Activated CD8-positive, alpha-beta T cell treated with anti-CD3 and anti-CD28 coated beads for 36 hours (primary cell): ENCODE results near the gene RNU5B-1. TPM values are rescaled to one million over a fixed set of nuclear protein-coding genes. Genes with fewer than 3 reads are reported as not detected.

ENCODE experiments used
- ATAC-seq: fragments of 200-7000 bp; cut with Tn5 transposase; one replicate; pipeline ENCODE4 v1.10.0; 2021; ENCODE audit warnings: mild to moderate bottlenecking, moderate library complexity
- CTCF ChIA-PET: fragments of 350-600 bp; sonication (Branson Sonifier 250); formaldehyde crosslinking; loops from one replicate; lab custom pipeline; 2021; ENCODE audit warnings: antibody characterized with exemption; lab: Charles Lee
- POLR2A ChIA-PET: fragments of 350-600 bp; sonication (Branson Sonifier 250); formaldehyde crosslinking; loops from one replicate; lab custom pipeline; 2021; ENCODE audit warnings: antibody characterized with exemption; lab: Charles Lee
- DNase-seq: peaks from one replicate; pipeline ENCODE4 v3.0.0-alpha.2; 2020
- H3K27ac Mint-ChIP-seq: one replicate; pipeline ENCODE4 v1.8.0; 2021; ENCODE audit warnings: mild to moderate bottlenecking, mixed read lengths
- H3K27me3 Mint-ChIP-seq: one replicate; pipeline ENCODE4 v1.8.0; 2021; ENCODE audit warnings: mixed read lengths
- H3K36me3 Mint-ChIP-seq: one replicate; pipeline ENCODE4 v1.8.0; 2021; ENCODE audit warnings: low read depth, mixed read lengths
- H3K4me1 Mint-ChIP-seq: one replicate; pipeline ENCODE4 v1.8.0; 2021; ENCODE audit warnings: low read depth, mixed read lengths
- H3K4me3 Mint-ChIP-seq: one replicate; pipeline ENCODE4 v1.8.0; 2021; ENCODE audit warnings: mild to moderate bottlenecking, moderate library complexity, mixed read lengths
- H3K9me3 Mint-ChIP-seq: one replicate; pipeline ENCODE4 v1.8.0; 2021; ENCODE audit warnings: mixed read lengths
- CTCF ChIP-seq: fragments of 200-600 bp; IDR thresholded peaks from one replicate; pipeline ENCODE4 v1.8.0; 2022; ENCODE audit warnings: antibody characterized with exemption, mild to moderate bottlenecking
- intact Hi-C: fragments of 100-400 bp; cut with micrococcal nuclease; formaldehyde crosslinking; loops from one replicate; pipeline ENCODE4 v1.10.0; 2022
- total RNA-seq, 2 experiments: library from RNA; stranded (reverse); gene quantifications; one replicate each; pipeline ENCODE4 v1.2.3, GENCODE V29; 2021

Gene RNU5B-1
- total RNA-seq, 2 experiments from 2014 or later, result not detected

- intact Hi-C loops, result no loop called here
- no peak for TF ChIP-seq CTCF
- H3K9me3 Mint-ChIP-seq, result no peaks in the 10 kb centered on the region
- no peak for DNase-seq
- no peak overlapping the region for H3K4me3 Mint-ChIP-seq
- no peaks in the 10 kb centered on the region for H3K4me1 Mint-ChIP-seq
- ChIA-PET CTCF (interaction anchor here (2.0 kb wide), 1 partner anchor 47 kb away, joined by 6 read pairs; no protein-coding TSS in a partner anchor), POLR2A (no interaction called here)
- ATAC-seq, result no peak
- no peaks in the 10 kb centered on the region for H3K36me3 Mint-ChIP-seq
- H3K27me3 Mint-ChIP-seq, result peaks cover 6% of the 10 kb centered on the region
- H3K27ac Mint-ChIP-seq, result no peak overlapping the region
These were observed 33.1 kb downstream of the RNU5B-1 start for GRCh38 chr15:65337436-65338070.

GRCh38 chr15:65338366-65338765 lies 33.9 kb downstream of the RNU5B-1 start:
- DNase-seq, result no peak
- Mint-ChIP-seq H3K36me3 (no peaks in the 10 kb centered on the region), H3K4me1 (no peaks in the 10 kb centered on the region), H3K27me3 (peaks cover 6% of the 10 kb centered on the region), H3K9me3 (no peaks in the 10 kb centered on the region), H3K27ac (no peak overlapping the region), H3K4me3 (no peak overlapping the region)
- no peak for TF ChIP-seq CTCF
- CTCF ChIA-PET, result interaction anchor here (1.7 to 2.0 kb wide), 2 partner anchors 11 to 47 kb away, joined by 3 to 6 read pairs; no protein-coding TSS in a partner anchor
- POLR2A ChIA-PET, result no interaction called here
- no peak for ATAC-seq
- intact Hi-C loops, result no loop called here

- Mint-ChIP-seq H3K36me3 (no peaks in the 10 kb centered on the region), H3K27me3 (peaks cover 6% of the 10 kb centered on the region), H3K4me1 (no peaks in the 10 kb centered on the region), H3K27ac (no peak overlapping the region), H3K4me3 (no peak overlapping the region), H3K9me3 (no peaks in the 10 kb centered on the region)
- TF ChIP-seq CTCF, result no peak
- POLR2A ChIA-PET, result no interaction called here
- intact Hi-C loops, result no loop called here
- CTCF ChIA-PET, result interaction anchor here (0.7 to 1.7 kb wide), 2 partner anchors 12 to 18 kb away, joined by 3 read pairs; no protein-coding TSS in a partner anchor
- ATAC-seq (no peak), DNase-seq (no peak)
These were observed 34.3 kb downstream of the RNU5B-1 start for GRCh38 chr15:65338823-65339222.

GRCh38 chr15:65339416-65339815 lies 34.9 kb downstream of the RNU5B-1 start:
- no peak for DNase-seq
- H3K36me3 Mint-ChIP-seq, result no peaks in the 10 kb centered on the region
- no peaks in the 10 kb centered on the region for H3K4me1 Mint-ChIP-seq
- H3K27ac Mint-ChIP-seq, result no peak overlapping the region
- H3K4me3 Mint-ChIP-seq, result no peak overlapping the region
- peaks cover 6% of the 10 kb centered on the region for H3K27me3 Mint-ChIP-seq
- POLR2A ChIA-PET, result no interaction called here
- no peaks in the 10 kb centered on the region for H3K9me3 Mint-ChIP-seq
- no peak for TF ChIP-seq CTCF
- no peak for ATAC-seq
- intact Hi-C loops, result no loop called here
- CTCF ChIA-PET, result interaction anchor here (0.7 to 1.7 kb wide), 2 partner anchors 12 to 19 kb away, joined by 3 read pairs; no protein-coding TSS in a partner anchor

- TF ChIP-seq CTCF, result no peak
- H3K4me1 Mint-ChIP-seq, result no peaks in the 10 kb centered on the region
- no peak overlapping the region for H3K27ac Mint-ChIP-seq
- CTCF ChIA-PET, result no interaction called here
- no peaks in the 10 kb centered on the region for H3K9me3 Mint-ChIP-seq
- ATAC-seq (no peak), DNase-seq (no peak)
- intact Hi-C loops, result no loop called here
- peaks cover 6% of the 10 kb centered on the region for H3K27me3 Mint-ChIP-seq
- POLR2A ChIA-PET, result no interaction called here
- no peak overlapping the region for H3K4me3 Mint-ChIP-seq
- no peaks in the 10 kb centered on the region for H3K36me3 Mint-ChIP-seq
These were observed 35.4 kb downstream of the RNU5B-1 start for GRCh38 chr15:65339920-65340319.
